Measurements from ENCODE around the gene CCDC160.
"Not testable (repeated sequence)": the region's sequence is repeated elsewhere in the genome, so short reads cannot be mapped to it uniquely, and the experiment has no call there.

CCDC160 gene

DNA sequence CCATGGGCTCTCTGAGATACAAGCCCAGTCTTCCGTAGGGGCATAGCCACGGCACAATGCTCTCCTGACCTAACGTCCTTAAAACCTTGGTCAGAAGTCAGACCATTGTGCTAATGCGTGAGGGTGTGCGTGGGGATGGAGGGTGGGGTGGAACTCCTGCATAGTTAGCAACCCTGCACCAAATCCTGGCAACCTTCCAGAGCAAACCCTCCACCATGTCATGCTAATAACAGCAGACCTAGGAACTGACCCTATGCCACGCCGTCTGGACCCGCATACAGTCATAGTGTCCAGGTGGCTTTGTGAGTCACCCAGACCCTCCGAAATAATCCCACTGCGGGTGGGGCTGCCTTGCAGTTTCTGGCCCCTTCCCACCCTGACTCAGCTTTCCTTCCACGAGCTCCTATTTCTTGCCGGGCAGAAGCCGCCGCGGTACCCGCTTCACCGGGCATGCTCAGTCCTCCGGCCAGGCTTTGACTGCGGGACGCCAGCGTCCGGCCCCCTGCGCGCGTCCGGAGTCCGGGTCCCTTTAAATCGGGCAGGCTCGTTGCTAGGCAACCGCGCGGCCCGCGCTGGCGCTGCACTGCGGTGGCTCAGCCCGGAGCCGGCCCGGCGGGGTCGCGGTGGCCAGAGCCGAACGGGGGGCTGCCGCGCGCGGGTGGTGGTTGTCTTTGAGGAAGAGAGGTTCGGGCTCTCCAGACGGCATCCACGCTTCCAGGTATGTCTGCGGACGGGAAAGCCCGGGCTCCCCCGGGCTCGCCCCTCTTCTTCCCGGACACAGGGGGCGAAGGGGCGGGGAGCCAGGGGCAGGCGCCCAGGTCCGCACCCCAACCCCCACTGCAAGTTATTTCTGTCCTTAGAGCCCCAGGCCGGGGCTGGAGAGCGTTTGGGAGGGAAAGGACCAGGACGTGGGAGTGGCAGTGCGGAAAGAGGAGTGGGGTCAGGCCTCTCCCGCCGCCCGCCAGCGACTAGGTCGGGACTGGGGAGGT, at the start of gene CCDC160:
Gene CCDC160 (plus strand): TSS at position 557 of the 989 bp plus-strand sequence. CDS start 7,619 bp downstream, outside the sequence.
- DNase-seq = no peak

DNA sequence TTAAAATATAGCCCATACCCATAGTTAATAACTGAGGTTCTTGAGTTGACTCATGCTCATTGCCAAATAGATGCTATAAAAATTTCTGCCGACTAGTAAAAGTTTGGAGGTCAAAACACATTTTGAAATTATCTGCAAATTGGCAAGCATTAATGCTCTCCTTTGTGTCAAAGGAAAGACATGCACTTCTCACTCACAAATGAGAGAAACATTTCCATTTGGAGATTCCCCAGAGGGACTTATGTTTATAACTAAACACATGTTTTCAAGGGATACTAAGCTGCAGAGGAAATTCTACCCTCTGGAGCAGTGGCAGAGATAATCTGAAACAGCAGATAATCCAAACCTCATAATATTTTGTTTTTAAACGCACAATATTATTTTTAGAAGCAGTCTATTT, 45.7 kb upstream of the CCDC160 start:
- no peak for DNase-seq

DNA sequence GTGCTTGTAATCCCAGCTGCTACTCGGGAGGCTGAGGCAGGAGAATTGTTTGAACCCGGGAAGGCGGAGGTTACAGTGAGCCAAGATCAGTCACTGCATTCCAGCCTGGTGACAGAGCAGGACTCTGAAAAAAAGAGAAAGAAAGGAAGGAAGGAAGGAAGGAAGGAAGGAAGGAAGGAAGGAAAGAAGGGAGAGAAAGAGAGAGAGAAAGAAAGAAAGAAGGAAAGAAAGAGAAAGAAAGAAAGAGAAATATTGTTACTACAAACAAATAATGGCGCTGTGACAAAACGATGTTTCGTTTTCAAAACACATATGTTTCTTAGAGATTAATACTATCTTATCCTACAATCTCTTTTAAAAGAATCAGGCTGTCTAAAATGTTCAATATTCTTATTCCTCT, 42.1 kb upstream of the CCDC160 start:
- DNase-seq = no peak

DNA sequence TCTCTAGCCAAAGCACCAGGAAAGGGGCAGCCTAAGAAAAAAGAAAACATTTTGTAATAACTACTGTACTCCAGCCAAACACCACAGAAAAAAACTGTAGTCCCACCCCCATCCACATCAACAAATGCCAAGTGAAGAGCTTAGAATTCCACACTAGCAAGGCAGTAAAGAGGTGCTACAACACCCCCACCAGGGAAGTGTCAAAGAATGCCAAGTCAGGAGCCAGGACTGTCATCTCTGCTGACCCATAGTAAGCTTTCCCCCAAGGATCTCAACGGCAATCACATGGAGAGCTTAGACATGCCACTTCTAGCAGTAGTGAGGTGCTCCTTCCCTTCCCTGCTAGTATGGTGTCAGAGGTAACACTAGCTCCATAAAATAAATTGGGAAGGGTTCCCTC, 34.4 kb upstream of the CCDC160 start:
- no peak for DNase-seq

DNA sequence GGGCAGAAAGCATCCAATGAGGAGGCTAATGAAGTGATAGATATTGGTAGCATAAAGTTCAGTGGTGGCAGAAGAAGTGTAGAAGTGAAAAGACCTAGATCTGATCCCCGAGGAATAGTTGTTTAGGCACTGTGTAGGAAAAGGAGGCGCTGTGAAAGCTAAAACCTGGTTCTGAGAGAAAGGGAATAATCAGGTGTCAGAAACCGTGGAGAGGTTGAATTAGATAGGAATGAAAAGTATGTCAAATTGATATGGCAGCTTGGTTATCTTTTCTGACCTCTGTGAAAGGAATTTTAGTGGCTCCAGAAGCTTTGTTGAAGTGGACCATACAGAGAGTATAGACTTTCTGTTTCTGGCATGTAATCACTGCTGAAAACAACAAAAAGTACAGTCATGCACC, 30.8 kb upstream of the CCDC160 start:
- DNase-seq = no peak

DNA sequence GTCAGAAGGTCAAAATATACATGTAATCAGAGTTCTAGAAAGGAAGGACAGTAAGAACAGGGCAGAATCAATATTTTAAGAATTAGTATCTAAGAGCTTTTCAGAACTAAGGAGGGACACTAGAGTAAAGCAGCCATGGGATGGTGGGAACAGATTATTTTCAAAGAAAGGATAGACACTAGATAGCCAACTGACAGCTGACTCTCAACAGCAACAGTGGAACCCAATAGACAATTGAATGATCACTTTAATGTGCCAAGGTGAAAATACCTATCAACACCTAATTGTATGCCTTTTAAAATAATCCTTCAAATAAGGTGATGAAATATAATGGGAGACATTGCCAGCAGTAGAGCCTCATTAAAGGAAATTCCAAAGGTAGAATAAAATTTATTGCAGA, 26.5 kb upstream of the CCDC160 start:
- DNase-seq = no peak

DNA sequence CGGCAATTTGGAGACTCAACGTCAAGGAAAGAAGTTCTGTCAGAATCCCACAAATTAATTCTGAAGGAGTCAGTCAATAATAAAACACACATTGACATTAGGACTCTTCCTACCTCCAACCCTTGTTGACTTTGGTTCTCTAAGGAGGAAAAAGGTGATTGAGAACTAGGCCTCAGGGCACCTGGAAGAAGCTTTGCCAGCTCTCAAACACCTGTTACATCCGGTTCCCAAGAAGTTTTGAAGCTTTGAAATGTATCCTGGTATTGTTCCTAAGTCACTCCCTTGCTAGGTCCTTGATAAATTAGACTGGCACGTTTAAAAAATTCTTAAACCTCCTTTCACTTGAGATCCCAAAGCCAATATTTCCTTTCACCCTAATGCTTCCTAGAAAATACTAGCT, 1.7 kb upstream of the CCDC160 start:
- DNase-seq = no peak

DNA sequence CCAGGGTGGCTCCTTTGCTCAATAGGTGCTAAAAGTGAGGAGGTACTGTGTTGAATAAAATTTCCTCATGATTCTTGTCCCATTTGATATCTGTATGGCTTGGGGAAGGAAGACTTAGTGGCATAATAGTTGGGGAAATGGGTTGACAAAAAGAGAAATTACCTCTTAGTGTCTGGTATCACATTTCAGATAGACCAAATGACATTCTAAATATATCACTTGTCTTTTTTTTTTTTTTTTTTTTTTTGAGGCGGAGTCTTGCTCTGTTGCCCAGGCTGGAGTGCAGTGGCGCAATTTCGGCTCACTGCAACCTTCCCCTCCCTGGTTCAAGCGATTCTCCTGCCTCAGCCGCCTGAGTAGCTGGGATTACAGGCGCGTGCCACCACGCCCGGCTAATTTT, 1.2 kb downstream of the CCDC160 start:
- not testable (repeated sequence) for DNase-seq

DNA sequence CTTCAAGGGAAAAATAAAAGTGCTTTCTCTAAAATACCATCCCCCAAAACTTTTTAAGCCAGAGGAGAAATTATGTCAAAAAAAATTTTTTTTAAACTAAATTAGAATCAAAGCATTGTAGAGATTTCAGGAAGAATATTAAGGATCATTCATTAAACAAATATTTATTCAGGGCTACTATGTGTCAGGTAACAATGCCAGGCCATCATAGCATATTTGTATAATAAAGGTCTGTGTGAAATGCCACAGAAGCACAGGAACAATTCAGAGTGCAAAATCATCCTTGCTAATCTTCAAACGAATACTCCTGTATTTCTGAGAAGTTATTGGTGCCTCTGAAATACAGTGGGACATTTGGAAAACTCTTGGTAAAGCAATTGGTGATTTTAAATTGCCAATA, 2.0 kb downstream of the CCDC160 start:
- DNase-seq = no peak

DNA sequence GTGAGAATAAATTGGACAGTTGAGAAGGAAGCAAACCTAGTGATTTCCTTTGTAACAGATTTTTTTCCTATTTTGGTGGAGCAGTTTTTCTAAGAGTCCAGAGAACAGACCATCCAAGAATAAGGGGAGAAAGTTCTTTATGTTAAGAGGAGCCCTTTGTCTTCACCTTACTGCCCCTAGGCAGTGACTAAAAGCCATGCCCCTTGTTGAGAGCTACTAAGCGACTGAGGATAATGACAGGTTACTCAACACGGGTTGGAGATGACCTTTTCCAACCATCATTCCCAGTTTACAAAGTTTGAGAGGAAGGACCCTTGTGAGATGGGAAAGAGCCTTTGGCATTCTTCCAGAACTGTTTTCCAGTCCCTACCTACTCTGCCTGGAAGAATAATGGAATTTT, 3.2 kb downstream of the CCDC160 start:
- DNase-seq = no peak

DNA sequence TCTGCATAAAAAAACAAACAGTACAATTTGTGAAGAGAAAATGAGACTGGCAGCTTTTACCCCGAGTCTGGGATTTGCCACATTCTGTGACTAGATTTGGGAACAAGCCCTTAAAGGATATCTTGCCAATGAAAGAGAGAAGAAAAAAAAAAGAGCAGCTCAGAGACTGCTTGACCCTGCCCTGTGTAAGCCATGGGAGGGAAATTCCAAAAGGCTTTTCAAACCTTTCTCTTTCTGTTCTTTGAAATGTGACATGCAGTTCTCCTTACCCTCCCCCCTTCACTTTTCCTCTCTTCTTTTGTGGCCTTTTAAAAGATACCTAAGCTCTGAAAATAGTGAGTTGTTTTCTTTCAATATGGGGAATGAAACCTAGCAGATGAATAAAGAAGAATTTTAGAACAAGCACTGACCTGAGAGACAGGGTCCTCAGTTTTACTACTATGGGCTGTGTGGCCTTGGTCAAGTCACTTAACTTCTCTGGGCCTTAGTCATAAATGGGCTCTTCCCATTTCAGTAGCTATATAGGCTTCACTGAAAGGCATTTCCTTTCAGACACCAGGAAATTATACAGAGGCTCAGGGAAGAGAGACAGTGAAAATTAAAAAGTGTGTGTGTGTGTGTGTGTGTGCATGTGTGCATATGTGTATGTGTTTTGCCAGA, 5.1 kb downstream of the CCDC160 start:
- no peak for DNase-seq

DNA sequence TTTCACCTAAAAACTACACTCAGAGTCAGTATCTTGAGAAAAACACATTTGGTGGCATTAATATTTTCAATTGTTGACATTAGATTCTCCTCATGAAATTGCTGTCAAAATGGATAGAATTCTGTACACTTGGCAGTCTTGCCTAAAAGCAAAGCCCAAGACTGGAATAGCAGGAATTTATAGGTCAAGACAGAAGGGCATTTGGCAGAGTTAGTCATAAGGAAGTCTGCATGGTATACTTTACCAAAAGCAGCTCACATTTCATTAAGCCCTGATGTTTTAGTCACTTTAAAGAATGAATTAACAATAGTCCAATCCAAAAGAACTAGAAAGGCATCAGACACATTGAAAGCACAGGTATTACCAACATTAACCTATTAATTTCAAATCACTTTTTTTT, 7.1 kb downstream of the CCDC160 start:
- DNase-seq = no peak

DNA sequence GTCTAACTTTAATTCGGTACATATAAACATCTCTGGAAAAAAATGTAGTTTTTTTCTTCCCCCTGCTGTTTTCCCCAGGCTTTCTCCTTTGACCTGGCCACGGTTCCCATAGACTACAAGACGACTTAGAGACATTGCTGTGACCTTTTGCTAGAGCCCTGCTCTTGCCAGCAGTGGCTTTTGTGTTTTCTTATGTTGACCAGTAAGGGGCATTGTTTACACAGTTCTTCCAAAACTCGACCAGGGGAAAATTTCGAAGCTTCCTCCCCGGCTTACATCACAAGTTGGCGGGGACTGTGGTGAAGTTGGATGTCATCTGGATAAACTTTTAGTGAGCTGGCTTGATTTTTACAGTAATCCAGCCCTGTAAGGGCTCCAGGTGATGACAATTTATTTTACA, 9.3 kb downstream of the CCDC160 start:
- DNase-seq = no peak

DNA sequence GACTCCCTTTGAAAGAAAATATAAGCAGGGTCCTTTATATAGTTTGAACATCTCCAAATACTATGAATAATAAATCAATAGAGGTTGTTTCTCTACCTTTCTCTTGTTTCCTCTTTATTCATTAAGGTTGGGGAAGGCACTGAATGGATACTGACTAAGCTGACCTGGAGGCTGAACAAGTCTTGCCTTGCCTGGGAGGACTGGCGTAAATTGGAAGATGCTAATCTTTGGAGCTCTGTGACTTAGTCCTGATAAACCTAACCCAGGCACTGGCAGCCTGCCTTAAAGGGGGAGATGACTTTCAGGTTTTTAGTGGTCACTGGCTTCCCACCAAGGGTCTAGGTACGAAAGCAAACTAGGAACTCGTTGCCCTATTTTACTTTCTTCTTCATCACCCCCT, 10.5 kb downstream of the CCDC160 start:
- no peak for DNase-seq

DNA sequence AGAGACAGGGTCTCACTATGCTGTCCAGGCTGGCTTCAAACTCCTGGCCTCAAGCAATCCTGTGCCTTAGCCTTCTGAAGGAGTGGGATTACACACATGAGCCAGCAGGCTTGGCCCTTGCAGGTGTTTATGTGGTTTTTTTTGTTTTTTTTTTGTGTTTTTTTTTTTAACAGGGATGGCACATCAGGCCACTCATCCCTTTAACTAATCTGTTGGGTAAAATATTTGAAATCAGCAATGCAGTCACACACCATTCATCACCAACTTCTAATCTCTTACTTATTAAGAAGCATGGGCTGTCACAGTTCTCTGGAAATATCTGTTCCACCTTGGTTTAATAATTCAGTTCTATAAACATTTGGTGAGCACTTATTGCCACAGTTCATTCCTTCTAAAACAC, 12.3 kb downstream of the CCDC160 start:
- no peak for DNase-seq

DNA sequence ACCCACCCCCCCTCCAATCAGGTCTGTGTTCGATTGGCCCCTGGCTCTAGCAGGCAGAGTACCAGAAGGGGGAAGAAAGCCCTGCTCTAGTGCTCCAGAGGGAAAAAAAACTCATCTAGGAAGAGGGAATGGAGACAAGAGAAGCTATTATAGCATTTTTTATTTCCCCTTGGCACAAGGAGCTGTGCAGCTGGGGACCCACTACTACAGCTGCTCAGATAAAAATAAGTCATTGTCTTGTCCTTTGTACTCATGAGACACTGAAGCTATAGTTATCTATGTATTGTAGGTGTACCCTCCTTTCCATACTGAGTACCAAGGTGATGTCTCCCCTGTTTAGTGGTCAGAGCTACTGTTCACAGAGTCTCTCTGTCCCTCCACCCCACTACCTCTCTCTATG, 14.3 kb downstream of the CCDC160 start:
- DNase-seq = no peak

DNA sequence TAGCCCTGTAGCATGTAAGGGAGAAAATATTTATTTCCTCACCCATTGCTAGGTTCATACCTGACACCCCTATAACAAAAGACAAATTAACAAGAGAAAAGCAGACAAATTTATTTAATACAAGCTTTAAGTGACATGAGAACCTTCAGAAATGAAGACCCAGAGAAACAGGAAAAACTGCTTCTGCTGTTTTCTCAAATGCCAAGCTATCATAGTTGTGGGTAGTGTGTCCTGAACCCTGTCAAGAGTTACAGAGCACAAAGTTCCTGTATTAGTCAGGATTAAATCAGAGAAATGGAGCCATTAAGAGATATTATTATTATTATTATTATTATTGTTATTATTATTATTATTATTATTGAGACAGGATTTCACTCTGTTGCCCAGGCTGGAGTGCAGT, 17.5 kb downstream of the CCDC160 start:
- DNase-seq = no peak

DNA sequence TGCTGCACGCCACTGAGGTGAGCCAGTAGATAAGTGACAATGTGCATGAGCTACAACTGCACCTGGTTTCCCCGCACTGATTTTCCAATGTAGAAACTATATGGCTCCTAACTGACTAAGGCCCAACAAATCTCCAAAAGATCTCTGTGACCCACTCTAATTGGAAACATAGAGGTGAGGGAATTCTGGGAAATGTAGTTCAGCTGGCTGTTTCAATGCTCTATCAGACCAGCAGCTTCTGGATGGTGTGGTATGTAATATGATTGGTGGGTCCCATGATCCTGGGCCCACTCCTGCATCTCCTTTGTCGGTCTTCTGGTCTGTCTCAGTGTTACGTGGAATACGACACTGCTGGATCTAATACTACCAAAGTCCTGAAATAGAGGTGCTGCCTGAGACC, 18.6 kb downstream of the CCDC160 start:
- no peak for DNase-seq

DNA sequence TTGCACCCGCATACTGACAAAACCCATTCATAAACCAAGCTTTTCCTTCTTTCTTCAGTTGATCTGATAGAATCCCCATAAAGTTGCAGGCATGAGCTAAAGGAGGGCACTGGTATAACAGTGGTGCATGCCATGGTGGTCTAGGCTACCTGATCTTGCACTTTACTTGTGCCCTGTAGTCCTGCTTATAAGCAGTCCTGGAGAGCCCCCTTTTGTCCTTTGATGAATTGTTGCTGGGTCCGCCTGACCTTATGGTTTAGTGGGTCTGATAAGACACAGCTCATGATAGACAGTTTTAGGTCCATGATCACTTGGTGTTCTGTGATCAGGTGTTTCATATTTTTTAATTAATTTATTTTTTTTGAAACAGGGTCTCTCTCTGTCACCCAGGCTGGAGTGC, 19.7 kb downstream of the CCDC160 start:
- DNase-seq = no peak

DNA sequence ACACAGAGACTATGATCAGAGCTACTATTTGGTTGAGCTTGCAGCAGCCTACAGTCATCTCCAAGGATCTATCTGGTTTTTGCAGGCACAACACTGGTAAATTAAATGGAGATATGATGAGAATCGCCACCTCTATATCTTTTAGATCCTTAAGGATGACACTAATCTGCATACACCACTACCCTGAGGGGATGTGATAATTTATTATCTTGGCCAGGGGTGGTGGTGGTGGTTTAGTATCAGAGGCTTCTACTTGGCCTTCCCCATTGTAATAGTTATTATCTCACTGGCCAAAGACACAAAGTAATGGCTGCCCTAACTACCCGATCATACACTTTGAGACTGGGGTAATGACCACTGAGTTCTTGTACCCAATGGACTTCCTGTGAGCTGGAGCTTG, 21.2 kb downstream of the CCDC160 start:
- DNase-seq = no peak

DNA sequence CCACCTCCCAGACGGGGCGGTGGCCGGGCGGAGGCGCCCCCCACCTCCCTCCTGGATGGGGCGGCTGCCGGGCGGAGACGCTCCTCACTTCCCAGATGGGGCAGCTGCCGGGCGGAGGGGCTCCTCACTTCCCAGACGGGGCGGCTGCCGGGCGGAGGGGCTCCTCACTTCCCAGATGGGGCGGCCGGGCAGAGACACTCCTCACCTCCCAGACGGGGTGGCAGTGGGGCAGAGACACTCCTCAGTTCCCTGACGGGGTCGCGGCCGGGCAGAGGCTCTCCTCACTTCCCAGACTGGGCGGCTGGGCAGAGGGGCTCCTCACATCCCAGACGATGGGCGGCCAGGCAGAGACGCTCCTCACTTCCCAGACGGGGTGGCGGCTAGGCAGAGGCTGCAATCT, 49.0 kb downstream of the CCDC160 start:
- DNase-seq = not testable (repeated sequence)

DNA sequence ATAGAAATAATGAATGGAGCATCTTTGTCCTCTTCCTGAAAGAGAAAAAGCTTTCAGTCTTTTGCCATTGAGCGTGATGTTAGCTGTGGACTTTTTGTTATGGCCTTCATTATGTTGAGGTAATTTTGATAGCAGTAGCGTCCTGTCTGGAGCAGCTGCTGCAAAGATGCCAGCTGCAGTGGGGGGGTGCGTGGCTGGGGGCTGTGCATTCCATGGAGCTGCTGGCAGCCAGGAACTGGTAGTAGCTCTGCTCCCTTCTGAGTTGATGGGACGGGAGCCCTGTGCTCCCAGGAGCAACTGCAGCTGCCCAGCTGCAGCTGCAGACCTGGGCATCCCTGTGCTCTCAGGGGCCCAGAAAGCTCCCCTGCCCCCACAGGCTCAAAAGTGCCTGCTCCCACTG, 50.4 kb downstream of the CCDC160 start:
- no peak for DNase-seq

DNA sequence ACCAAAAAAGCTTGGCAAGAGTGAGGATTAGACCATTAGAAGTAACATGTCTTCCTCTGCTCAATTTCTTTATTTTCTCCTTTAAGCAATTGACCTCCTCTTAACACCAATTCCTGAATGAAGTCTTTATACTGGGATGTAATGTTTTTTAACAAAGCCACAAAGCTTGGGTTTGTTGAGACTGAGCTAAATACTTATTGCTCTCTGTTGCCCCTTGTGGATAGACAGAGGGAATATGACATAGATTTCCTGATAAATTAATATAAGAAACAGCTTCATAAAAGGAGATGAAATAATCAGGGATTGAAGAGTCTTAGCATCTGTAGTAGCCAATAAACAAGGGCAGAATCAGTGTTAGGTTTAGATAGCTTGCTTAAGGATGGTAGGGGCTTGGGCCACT, 57.6 kb downstream of the CCDC160 start:
- DNase-seq = no peak

Data from NCI-H2029 treated with DMSO at 0.1 percent for 48 hours (cell line).